Left colon (tissue), 2 donors: ENCODE data around the gene REXO1. TPM values are rescaled to one million over a fixed set of nuclear protein-coding genes. Genes with fewer than 3 reads are reported as not detected.

Experiments
- ATAC-seq: fragments of 200-7000 bp; cut with Tn5 transposase; one replicate; pipeline ENCODE4 v1.9.1; 2020; ENCODE audit warnings: mild to moderate bottlenecking, moderate library complexity
- DNase-seq, 2 donors: peaks; one replicate each; pipeline ENCODE4 v3.0.0-alpha.2; 2020
- intact Hi-C, 2 donors: fragments of 100-400 bp; cut with DNase I in 1 of 2; cut with micrococcal nuclease in 1 of 2; formaldehyde crosslinking; loops; one replicate each; pipeline versions ENCODE4 v1.11.2 to v1.14.0; 2022; cut with DNase I, micrococcal nuclease
- total RNA-seq, 2 donors: library from RNA; stranded (reverse); fragmentation: NEBNext Ultra II Directional; extraction: Animal tissue kit (Norgen Biotek cat#: 25700); gene quantifications; one replicate each; pipeline ENCODE4 v1.2.1, GENCODE V29; 2021
- donor health status: DM: no; HTN: no; CAD: no.
- donor health status: DM: yes; HTN: yes; CAD: no.

The REXO1 gene
- total RNA-seq, 2 donors from 2014 or later: 41.9 to 43.0 TPM

GRCh38 chr19:1823020-1823419, 25.3 kb downstream of the REXO1 start:
- ATAC-seq: no peak
- no peak for DNase-seq
- intact Hi-C loops: no loop called here

GRCh38 chr19:1822210-1822609, 26.1 kb downstream of the REXO1 start:
- ATAC-seq (no peak), DNase-seq (no peak)
- intact Hi-C loops: no loop called here

- ATAC-seq: no peak
- no peak for DNase-seq
- intact Hi-C loops: no loop called here
Observed at GRCh38 chr19:1819341-1820255, 28.7 kb downstream of the REXO1 start.

GRCh38 chr19:1818549-1819195, 29.6 kb downstream of the REXO1 start:
- no peak for DNase-seq
- no peak for ATAC-seq
- intact Hi-C loops: no loop called here

GRCh38 chr19:1817553-1818179, 30.6 kb downstream of the REXO1 start:
- intact Hi-C loops: no loop called here
- ATAC-seq (no peak), DNase-seq (no peak)

GRCh38 chr19:1816530-1817298, 31.6 kb downstream of the REXO1 start:
- no peak for ATAC-seq
- intact Hi-C loops: no loop called here
- no peak for DNase-seq

GRCh38 chr19:1815605-1816529, 32.4 kb downstream of the REXO1 start:
- ATAC-seq (no peak), DNase-seq (no peak)
- intact Hi-C loops: no loop called here

GRCh38 chr19:1814833-1815604, 33.3 kb downstream of the REXO1 start:
- intact Hi-C loops: no loop called here
- ATAC-seq: no peak
- DNase-seq: no peak

- DNase-seq: no peak
- intact Hi-C loops: no loop called here
- no peak for ATAC-seq
Observed at GRCh38 chr19:1814391-1814790, 33.9 kb downstream of the REXO1 start.

- intact Hi-C loops: no loop called here
- DNase-seq (no peak), ATAC-seq (no peak)
Observed at GRCh38 chr19:1813192-1814182, 34.8 kb downstream of the REXO1 start.

- intact Hi-C loops: no loop called here
- ATAC-seq (peak; percentile 88), DNase-seq (peak; percentile 98)
Observed at GRCh38 chr19:1812426-1813191, 35.7 kb downstream of the REXO1 start.

- DNase-seq: no peak
- no peak for ATAC-seq
- intact Hi-C loops: no loop called here
Observed at GRCh38 chr19:1811942-1812425, 36.3 kb downstream of the REXO1 start, which contains the start of gene ATP8B3. Gene ATP8B3 (minus strand): TSS chr19:1812276. CDS start chr19:1811736, 540 bp downstream.

GRCh38 chr19:1811472-1811894, 36.8 kb downstream of the REXO1 start:
- intact Hi-C loops: no loop called here
- peak; percentile 34 for ATAC-seq
- DNase-seq: peak; percentile 73 to 76

- DNase-seq: no peak
- no peak for ATAC-seq
- intact Hi-C loops: no loop called here
Observed at GRCh38 chr19:1810439-1811160, 37.7 kb downstream of the REXO1 start.

GRCh38 chr19:1809678-1810077, 38.6 kb downstream of the REXO1 start:
- DNase-seq: no peak
- ATAC-seq: no peak
- intact Hi-C loops: no loop called here
